GM23338 (cell line): ENCODE data around the gene CDR2L. TPM values are rescaled to one million over a fixed set of nuclear protein-coding genes. Genes with fewer than 3 reads are reported as not detected.
"Not testable (repeated sequence)": the region's sequence is repeated elsewhere in the genome, so short reads cannot be mapped to it uniquely, and the experiment has no call there.

Experiments
- ATAC-seq: fragments of 200-7000 bp; cut with Tn5 transposase; 3 replicates; pipeline ENCODE4 v1.9.1; 2020
- DNase-seq: peaks from one replicate; pipeline ENCODE4 v3.0.0-alpha.2; 2015; ENCODE audit warnings: low spot score
- H2AFZ ChIP-seq: fragments of 200-600 bp; sonication (generic); 2 replicates; pipeline ENCODE4 v1.8.0; 2016; ENCODE audit warnings: antibody characterized with exemption, mild to moderate bottlenecking, moderate library complexity
- H3F3A ChIP-seq: fragments of 200-600 bp; sonication (generic); replicated peaks from 2 replicates; pipeline ENCODE4 v1.8.0; 2017; ENCODE audit warnings: antibody characterized with exemption, mixed run types, low read depth
- H3K27ac ChIP-seq: fragments of 200-600 bp; sonication (generic); 2 replicates; pipeline ENCODE4 v1.6.1; 2016; ENCODE audit warnings: low read depth
- H3K27me3 ChIP-seq: fragments of 200-600 bp; sonication (generic); 2 replicates; pipeline ENCODE4 v1.8.0; 2016; ENCODE audit warnings: mild to moderate bottlenecking, mixed run types, moderate library complexity; ENCODE audit not compliant: insufficient read depth
- H3K36me3 ChIP-seq: fragments of 200-600 bp; sonication (generic); 2 replicates; pipeline ENCODE4 v1.8.0; 2016; ENCODE audit warnings: mild to moderate bottlenecking; ENCODE audit not compliant: insufficient read depth
- H3K4me1 ChIP-seq: fragments of 200-600 bp; sonication (generic); 2 replicates; pipeline ENCODE4 v1.8.0; 2016; ENCODE audit warnings: mild to moderate bottlenecking, moderate library complexity; ENCODE audit not compliant: insufficient read depth
- H3K4me2 ChIP-seq: fragments of 200-600 bp; sonication (generic); 2 replicates; pipeline ENCODE4 v1.7.1; 2017; ENCODE audit warnings: mixed run types
- H3K4me3 ChIP-seq: fragments of 200-600 bp; sonication (generic); 2 replicates; pipeline ENCODE4 v1.6.1; 2016; ENCODE audit warnings: mixed run types
- H3K79me2 ChIP-seq: fragments of 200-600 bp; sonication (generic); replicated peaks from 2 replicates; pipeline ENCODE4 v1.8.0; 2017; ENCODE audit warnings: mild to moderate bottlenecking; ENCODE audit not compliant: insufficient read depth
- H3K9me2 ChIP-seq: fragments of 200-600 bp; sonication (generic); 2 replicates; pipeline ENCODE4 v1.8.0; 2017; ENCODE audit not compliant: insufficient read depth
- H4K20me1 ChIP-seq: fragments of 200-600 bp; sonication (generic); replicated peaks from 2 replicates; pipeline ENCODE4 v1.8.0; 2017; ENCODE audit warnings: mild to moderate bottlenecking; ENCODE audit not compliant: insufficient read depth
- H3K27ac Mint-ChIP-seq: 2 replicates; pipeline ENCODE4 v1.8.0; 2020; ENCODE audit warnings: inconsistent platforms, mild to moderate bottlenecking, moderate library complexity, mixed read lengths
- H3K27me3 Mint-ChIP-seq: 3 replicates; pipeline ENCODE4 v1.8.0; 2022; ENCODE audit warnings: low read depth, mild to moderate bottlenecking, moderate library complexity, mixed read lengths, inconsistent platforms; ENCODE audit not compliant: insufficient read depth, poor library complexity
- H3K36me3 Mint-ChIP-seq: 3 replicates; pipeline ENCODE4 v1.8.0; 2021; ENCODE audit warnings: low read depth, mild to moderate bottlenecking, inconsistent platforms, moderate library complexity, mixed read lengths
- H3K4me1 Mint-ChIP-seq: 3 replicates; pipeline ENCODE4 v1.8.0; 2020; ENCODE audit warnings: mild to moderate bottlenecking, inconsistent platforms, mixed read lengths
- H3K4me3 Mint-ChIP-seq: 3 replicates; pipeline ENCODE4 v1.8.0; 2021; ENCODE audit warnings: moderate library complexity, mild to moderate bottlenecking, inconsistent platforms, mixed read lengths
- H3K9me3 Mint-ChIP-seq: 3 replicates; pipeline ENCODE4 v1.8.0; 2020; ENCODE audit warnings: moderate library complexity, mild to moderate bottlenecking, inconsistent platforms, mixed read lengths
- CTCF ChIP-seq, 2 experiments: fragments of 200-600 bp in 1 of 2; sonication (generic) in 1 of 2; conservative IDR thresholded peaks; 2 replicates each; pipeline versions ENCODE4 v1.5.1 to v1.6.1; 2016 to 2017; ENCODE audit warnings: antibody characterized with exemption in 2 of 2, low read depth in 2 of 2, mild to moderate bottlenecking in 2 of 2, moderate library complexity in 1 of 2
- ETS1 ChIP-seq: IDR thresholded peaks from 2 replicates; pipeline ENCODE4 v1.6.1; 2016; ENCODE audit warnings: antibody characterized with exemption
- EZH2phosphoT487 ChIP-seq: fragments of 200-600 bp; sonication (generic); IDR thresholded peaks from one replicate; pipeline ENCODE4 v1.8.1; 2018; ENCODE audit warnings: antibody characterized with exemption; ENCODE audit not compliant: unreplicated experiment
- JUNB ChIP-seq: IDR thresholded peaks from one replicate; pipeline ENCODE4 v1.6.1; 2016; ENCODE audit warnings: antibody characterized with exemption; ENCODE audit not compliant: unreplicated experiment
- NANOG ChIP-seq: IDR thresholded peaks from 2 replicates; pipeline ENCODE4 v1.6.1; 2016; ENCODE audit warnings: antibody characterized with exemption, borderline replicate concordance
- POLR2AphosphoS5 ChIP-seq: IDR thresholded peaks from 2 replicates; pipeline ENCODE4 v1.6.1; 2016; ENCODE audit warnings: antibody characterized with exemption, low read depth
- REST ChIP-seq: IDR thresholded peaks from one replicate; pipeline ENCODE4 v1.6.1; 2018; ENCODE audit warnings: antibody characterized with exemption; ENCODE audit not compliant: unreplicated experiment
- STAT1 ChIP-seq: IDR thresholded peaks from one replicate; pipeline ENCODE4 v1.6.1; 2016; ENCODE audit warnings: antibody characterized with exemption; ENCODE audit not compliant: unreplicated experiment
- ZNF114 ChIP-seq: fragments of 250-450 bp; sonication (Bioruptor Pico); IDR thresholded peaks from 2 replicates; pipeline ENCODE4 v1.5.0; 2020; ENCODE audit warnings: mild to moderate bottlenecking, moderate library complexity
- polyA plus RNA-seq: library from polyadenylated mRNA; unstranded; fragments of >200 nt; fragmentation: Nextera tagmentation; extraction: Ambion mirVana; gene quantifications from 2 replicates; pipeline ENCODE4 v1.2.1, GENCODE V29; 2016
- total RNA-seq: library from RNA; depleted of rRNA; stranded (reverse); fragments of >200 nt; shearing (Covaris generic); gene quantifications from 2 replicates; pipeline ENCODE4 v1.2.3, GENCODE V29; 2014

The CDR2L gene
- total and polyA plus RNA-seq, 2 experiments from 2014 or later = 17.7 to 35.8 TPM

GRCh38 chr17:75005291-75005690 lies 17.9 kb downstream of the CDR2L start (continued):
- TF ChIP-seq NANOG = no peak
- TF ChIP-seq POLR2AphosphoS5 = no peak
- no peak for TF ChIP-seq JUNB
- no peak for TF ChIP-seq REST

- H3K27ac Mint-ChIP-seq, H3K9me3 Mint-ChIP-seq, H3K4me2 ChIP-seq, ATAC-seq, H3K4me1 ChIP-seq, H2AFZ ChIP-seq, H3K79me2 ChIP-seq, H3K36me3 ChIP-seq, DNase-seq, H3F3A ChIP-seq, H3K27ac ChIP-seq, H3K9me2 ChIP-seq, H3K4me3 ChIP-seq, H3K27me3 ChIP-seq, H3K4me1 Mint-ChIP-seq, H3K27me3 Mint-ChIP-seq, H4K20me1 ChIP-seq, H3K4me3 Mint-ChIP-seq: not testable (repeated sequence)
- H3K36me3 Mint-ChIP-seq = peaks cover 13% of the 10 kb centered on the region
Measured at GRCh38 chr17:75006084-75006483, 18.7 kb downstream of the CDR2L start.

GRCh38 chr17:75006653-75007052 lies 19.2 kb downstream of the CDR2L start:
- Histone ChIP-seq H3K4me3 (no peak overlapping the region), H3K27ac (no peak overlapping the region), H3K4me2 (no peak overlapping the region), H3K27me3 (no peaks in the 10 kb centered on the region), H3F3A (peaks cover 4% of the 10 kb centered on the region), H3K4me1 (peaks cover 8% of the 10 kb centered on the region), H3K36me3 (no peaks in the 10 kb centered on the region), H3K79me2 (no peaks in the 10 kb centered on the region), H4K20me1 (no peaks in the 10 kb centered on the region; the same call in 1 of the 2 replicates), H2AFZ (no peak overlapping the region), H3K9me2 (no peaks in the 10 kb centered on the region)
- peaks cover 11% of the 10 kb centered on the region for H3K36me3 Mint-ChIP-seq
- no peaks in the 10 kb centered on the region; the same call in 2 of the 3 replicates for H3K9me3 Mint-ChIP-seq
- DNase-seq = no peak
- TF ChIP-seq ZNF114 (CRISPR knock-in tag) = no peak
- TF ChIP-seq POLR2AphosphoS5 = no peak
- no peak for TF ChIP-seq STAT1
- TF ChIP-seq ETS1 = no peak
- TF ChIP-seq EZH2phosphoT487 = no peak
- TF ChIP-seq CTCF (conservative IDR thresholded peaks at IDR 0.05; ENCODE audit: low read depth in 2 of 2) = peak in 1 of 2 experiments; percentile 19; a peak in 1 of 4 replicates
- H3K4me3 Mint-ChIP-seq = no peak overlapping the region; the same call in 2 of the 3 replicates
- peaks cover 12% of the 10 kb centered on the region for H3K4me1 Mint-ChIP-seq
- H3K27me3 Mint-ChIP-seq = peaks cover 2% of the 10 kb centered on the region
- H3K27ac Mint-ChIP-seq = no peak overlapping the region
- no peak for ATAC-seq
